GM19372 (cell line): Measurements from ENCODE around the gene MEGF11.

ENCODE experiments used
- ATAC-seq: cut with Tn5 transposase; IDR thresholded peaks from one replicate; pipeline ENCODE4 v1.9.1; 2021; ENCODE audit warnings: mild to moderate bottlenecking, low read depth, moderate library complexity; ENCODE audit not compliant: unreplicated experiment

MEGF11 gene

DNA sequence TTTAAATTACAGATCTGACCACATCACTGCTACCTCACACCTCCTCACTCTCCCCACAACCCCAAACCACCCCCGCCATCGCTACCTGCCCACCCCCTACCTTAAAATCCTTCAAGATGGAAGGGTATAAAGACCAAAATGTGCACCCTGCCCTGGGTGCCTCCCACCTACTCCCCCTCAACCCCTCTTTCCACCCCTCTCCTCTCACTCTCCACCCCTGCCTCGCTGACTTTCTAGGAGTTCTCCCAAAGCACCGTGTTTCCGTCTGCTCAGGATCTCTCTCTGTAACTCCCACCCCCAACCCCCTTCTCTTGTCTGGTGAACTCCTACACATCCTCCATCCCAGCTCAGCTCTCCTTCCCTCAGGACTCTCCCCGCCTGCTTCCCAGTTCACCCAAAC, 69.1 kb downstream of the MEGF11 start:
- ATAC-seq: no peak

DNA sequence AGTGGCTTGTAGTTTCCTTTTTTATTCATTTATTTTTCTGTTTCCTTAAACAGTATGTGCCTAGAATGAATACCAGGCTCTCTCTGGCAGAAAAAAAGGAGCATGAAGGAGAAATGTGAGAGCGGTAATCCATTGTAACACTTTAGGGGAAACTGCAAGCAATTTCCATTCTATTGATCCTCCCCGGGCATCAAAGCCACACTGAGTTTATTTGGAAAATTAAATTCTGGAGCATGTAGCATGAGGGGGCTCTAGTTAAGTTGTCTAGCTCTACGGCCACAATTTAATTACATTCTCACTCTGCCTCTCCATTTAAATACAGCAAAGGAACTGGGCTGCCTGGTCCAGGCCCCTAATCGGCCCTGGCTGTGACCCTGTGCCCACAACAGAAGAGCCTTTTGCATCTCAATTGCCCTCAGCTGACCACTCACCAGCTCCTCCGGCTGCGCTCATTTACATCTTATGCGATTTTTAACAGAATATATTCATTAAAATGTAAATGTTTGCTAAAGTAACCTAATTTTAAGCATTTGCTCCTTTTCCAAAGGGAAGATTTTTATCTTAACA, 72.9 kb downstream of the MEGF11 start:
- no peak for ATAC-seq

DNA sequence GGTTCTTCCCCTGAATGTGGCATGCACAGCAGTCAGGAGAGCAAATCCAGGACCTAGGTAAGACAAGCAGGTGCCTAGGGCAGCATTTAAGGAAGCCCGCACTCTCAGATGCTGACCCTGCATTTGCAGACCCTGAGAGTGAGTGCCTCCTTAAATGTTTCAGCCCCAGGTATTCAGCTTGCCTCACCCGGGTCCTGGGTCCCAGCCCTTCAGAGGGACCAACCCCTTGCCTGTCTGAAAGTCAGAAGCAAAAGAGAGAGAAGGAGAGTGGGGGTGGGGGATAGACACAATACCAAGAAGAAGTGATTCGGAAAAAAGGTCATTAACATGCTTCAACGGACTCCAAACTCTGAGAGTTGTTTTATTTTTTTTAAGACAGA, 75.0 kb downstream of the MEGF11 start:
- no peak for ATAC-seq

DNA sequence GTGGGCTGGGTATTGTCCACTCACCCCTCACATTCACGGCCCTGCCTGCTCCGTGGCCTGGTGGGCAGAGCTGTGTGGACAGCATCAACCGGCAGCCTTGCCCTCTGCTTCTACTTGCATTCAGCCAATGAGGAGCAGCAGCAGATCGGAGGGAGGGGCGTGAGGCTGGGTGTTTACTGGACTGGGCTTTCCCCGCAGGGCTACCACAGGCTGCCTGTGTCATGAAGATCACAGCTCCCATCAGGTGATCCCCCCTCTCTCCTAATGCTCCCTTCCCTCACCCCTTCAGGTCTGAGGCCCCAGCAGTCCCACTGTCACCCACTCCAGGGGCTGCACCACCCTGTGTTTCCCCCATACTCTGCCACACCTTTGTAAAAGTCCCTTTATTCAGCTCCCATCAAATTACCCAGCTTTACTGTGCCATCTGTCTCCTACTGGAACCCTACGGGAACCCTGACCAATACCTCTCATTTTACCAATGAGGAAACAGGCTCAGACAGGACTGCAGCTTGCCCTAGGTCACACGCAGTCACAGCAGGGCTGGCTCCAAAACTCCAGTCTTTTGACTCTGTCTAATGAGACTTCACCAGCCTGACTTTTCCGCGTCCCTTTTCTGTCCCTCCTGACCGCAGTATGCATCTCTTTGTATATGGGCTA, 81.1 kb downstream of the MEGF11 start:
- ATAC-seq: no peak

DNA sequence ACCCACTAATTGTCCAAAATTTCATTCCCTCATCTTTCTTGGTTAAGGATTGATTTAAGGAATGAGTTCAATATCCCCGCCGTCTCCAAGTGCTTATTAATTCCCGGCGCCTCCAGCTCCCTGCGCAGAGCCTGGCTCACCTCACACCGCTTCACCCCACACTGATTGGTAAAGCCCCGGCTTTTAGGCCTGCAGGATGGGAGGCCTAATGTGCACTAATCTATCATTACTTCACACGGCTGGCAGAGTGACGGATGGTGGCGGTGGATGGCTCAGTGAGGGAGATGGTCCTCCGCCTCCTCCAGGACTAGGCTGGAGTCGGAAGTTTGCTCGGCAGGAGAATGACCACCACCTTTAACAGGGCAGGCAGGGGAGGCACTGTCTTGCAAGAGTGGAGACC, 81.7 kb downstream of the MEGF11 start:
- ATAC-seq: no peak

DNA sequence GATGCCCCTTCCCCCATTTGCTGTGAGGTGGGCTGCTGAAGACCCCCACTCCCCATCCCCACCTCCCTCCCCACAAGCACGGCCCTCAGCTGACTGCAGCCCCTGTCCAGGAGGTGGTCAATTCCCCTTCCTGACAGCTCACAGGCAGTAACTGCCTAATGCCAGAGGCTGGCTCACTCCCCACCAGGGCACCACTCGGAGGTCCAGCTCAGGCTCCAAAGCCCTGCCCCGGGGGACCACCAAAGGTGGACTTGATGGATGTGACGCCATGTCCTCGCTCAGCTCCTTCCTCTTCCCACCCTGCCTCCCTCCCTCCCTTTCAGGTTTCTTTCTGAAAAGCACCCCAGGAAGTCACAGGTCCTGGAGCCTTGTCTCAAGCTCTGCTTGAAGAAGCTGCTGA, 82.8 kb downstream of the MEGF11 start:
- no peak for ATAC-seq

DNA sequence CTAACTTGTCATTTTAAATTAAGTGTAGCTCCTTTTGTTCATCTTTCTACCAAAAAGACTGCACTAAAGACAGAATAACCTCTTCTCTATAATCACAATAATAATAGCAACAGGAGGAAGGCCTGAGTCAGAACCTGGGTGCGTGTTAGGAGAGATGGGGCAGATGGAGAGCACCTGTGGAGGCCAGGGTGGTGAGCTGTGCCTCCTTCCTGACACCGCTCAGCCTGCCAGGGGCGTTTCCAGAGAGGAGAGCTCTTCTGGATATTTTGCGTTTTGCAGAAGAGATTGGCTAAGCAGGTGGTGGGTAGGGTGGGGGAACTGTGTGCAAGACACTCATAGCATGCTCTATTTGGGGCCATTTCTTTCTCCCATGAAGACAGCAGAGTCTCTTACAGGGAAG, 83.5 kb downstream of the MEGF11 start:
- no peak for ATAC-seq

DNA sequence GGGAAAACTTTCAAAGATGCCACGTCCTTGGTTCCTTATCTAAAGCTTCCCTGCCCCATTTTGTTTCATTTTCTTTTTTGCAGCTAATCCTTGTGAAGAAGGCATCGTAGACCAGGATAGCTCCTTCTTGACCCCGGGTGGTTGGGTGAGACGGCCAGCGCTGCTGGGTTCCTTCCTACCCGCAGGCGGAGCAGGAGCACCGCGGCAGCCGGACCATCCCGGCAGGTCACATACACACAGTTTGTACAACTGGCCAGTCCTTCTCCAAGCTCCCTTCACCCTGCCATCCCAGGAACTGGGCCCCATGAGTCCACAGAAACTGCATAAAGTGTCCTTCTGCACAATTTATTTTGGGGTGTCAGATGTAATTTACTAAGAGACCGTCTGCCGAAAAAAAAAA, 83.9 kb downstream of the MEGF11 start:
- no peak for ATAC-seq

DNA sequence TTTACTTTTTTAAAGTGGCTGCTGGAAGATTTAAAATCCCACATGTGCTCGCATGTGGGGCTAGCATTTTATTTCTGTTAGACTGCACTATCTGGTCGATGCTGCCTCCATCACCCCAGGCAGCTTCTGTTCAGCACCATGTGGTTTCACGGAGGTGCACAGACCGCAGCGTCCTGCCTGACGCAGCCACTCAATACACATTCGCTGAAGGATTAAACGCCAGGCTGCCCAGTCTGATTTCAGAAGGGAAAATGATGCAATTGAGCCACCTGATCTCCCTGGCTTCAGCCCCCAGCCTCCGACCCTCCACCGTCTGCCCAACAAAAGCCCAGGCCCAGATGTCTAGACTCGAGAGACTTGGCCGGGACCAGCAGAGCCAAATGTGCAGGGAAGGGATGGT, 84.5 kb downstream of the MEGF11 start:
- no peak for ATAC-seq

DNA sequence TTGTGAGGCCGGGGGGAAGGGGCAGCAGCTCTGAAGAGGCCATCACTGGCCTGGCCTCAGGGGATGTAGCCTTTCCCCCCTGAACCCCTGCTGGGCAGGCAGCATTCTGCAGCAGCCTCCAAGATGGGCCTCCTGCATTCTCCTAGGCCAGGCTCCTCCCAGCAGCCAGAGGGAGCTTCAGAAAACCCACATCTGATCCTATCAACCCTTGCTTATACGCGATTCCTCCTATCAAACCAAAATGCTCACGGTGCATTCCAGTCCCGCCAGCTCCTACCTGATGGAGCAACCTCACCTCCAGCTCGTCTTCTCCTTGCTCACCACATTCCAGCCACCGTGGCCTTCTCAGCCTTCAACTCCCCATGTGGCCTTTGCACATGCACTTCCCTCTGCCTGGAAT, 85.7 kb downstream of the MEGF11 start:
- ATAC-seq: no peak

DNA sequence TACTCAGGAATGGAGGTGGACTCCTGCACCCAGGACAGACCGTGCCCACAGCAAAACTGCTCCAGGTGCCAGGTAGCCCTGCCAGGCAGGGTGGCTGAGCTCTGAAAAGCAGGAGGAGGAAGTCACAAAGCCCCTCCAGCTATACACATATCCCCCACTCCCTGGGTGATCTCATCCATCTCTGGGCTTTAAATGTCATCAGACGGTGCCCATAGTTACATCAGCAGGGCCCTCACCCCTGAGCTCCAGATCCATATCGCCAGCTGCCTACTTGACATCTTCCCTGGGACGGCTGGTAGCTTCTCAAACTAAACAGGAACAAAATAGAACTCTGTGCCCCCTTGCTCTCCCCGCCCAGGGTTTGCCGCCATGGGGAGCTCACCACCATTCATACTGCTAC, 87.7 kb downstream of the MEGF11 start:
- ATAC-seq: no peak

DNA sequence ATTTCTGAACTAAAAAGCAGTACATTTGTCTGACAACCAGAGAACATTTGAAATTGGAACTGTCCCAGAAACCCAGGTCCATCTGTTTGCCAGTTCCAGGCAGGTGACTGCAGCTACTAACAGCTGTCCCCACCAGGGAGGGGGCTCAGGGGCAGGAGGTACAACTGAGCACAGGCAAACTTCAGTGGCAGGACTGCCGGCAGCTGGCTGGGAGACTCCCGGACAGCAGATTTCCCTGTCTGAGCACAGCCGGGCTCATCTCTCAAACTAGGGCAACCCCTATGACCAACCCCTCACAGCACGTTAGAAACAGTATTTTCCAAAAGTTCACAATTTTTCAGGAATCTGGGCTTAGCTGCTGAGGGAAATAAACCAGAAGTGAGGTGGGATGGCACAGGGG, 88.8 kb downstream of the MEGF11 start:
- ATAC-seq: no peak

DNA sequence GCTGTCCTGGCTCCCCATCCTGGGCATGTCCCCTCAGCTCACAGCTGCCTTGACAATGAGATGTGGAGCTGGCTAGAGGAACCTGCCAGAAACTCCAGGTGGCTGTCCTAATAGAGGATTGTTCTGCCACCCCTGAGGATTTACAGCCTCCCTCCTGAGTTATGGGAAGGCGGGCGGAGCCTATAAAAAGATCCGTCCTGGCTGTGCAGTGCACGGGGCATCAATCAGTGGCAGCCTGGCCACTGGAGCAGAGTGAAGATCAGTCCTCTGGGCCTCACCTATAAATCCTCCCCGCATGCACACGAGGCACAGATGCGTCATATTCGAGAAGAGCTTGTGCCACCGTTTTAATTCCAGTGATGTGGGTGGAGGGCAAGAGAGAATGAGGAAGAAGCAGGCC, 90.0 kb downstream of the MEGF11 start:
- no peak for ATAC-seq

DNA sequence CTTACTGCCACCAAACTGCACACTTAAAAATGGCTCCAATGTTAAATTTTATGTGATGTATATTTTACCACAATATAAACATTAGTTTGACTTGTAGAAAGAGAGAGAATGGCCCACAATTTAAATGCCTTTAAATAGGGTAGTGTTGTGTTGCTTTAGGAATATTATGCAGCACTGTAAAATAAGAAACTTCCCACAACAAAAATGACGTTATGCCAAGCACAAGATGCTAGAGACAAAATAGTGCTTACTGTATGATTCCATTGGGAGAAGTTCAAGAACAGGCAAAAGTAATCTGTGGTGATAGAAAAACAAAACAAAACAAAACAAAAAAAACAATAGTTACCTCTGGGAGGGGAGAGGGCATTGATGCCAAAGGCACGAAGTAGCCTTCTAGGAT, 91.3 kb downstream of the MEGF11 start:
- no peak for ATAC-seq

DNA sequence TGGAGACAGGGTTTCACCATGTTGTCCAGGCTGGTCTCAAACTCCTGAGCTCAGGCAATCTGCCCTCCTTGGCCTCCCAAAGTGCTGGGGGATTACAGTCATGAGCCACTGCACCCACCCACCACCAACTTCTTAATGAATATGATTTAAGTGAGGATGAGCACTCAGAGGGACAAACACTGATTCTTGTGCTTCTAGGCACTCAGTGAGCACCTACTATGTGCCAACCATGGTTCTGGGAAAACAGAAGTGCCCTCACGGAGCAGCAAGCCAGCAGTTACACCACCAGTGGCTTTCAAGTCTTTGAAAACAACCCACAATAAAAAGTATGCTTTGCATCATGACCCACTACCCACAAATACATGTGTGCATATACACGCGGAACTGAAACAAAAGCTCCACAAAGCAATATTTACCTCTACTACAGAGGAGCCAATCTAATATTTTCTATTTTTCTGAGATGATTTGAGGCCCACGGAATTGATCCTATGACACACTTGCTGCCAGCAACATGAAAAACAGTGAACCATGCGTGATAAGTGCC, 91.9 kb downstream of the MEGF11 start:
- no peak for ATAC-seq

DNA sequence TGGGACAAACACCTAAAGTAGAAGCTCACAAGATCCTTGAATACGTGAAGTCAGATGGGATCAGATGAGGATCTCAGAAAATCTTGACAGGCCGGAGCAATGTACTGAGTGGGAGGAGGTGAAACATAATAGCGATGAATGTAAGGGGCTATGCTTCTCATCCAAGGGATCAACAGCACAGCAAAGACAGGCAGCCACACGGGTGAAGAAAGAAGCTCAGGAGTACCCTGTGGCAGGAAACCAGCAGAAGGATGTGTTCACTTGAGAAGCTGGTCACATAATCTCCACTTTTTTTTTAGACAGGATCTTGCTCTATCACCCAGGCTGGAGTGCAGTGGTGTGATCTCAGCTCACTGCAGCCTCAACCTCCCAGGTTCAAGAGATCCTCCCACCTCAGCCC, 92.4 kb downstream of the MEGF11 start:
- no peak for ATAC-seq

DNA sequence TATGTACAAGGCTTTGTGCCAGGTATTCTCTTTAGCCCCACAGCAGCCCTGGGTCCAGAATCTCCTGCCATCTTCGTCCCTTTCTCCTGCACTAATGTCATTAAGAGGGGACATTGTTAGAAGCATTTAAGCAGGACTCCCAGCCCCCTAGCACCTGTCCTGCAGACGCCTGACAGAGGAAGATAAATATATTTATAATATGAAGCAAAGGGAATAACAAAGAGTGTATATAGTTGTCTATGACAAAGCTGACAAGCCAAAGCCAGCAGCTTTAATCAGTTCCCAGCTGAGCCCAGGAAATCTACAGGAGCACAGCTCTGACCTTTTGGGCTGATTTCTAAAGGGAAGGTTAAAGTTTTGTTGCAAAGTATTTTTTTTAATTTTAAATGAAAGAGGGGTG, 96.0 kb downstream of the MEGF11 start:
- no peak for ATAC-seq

DNA sequence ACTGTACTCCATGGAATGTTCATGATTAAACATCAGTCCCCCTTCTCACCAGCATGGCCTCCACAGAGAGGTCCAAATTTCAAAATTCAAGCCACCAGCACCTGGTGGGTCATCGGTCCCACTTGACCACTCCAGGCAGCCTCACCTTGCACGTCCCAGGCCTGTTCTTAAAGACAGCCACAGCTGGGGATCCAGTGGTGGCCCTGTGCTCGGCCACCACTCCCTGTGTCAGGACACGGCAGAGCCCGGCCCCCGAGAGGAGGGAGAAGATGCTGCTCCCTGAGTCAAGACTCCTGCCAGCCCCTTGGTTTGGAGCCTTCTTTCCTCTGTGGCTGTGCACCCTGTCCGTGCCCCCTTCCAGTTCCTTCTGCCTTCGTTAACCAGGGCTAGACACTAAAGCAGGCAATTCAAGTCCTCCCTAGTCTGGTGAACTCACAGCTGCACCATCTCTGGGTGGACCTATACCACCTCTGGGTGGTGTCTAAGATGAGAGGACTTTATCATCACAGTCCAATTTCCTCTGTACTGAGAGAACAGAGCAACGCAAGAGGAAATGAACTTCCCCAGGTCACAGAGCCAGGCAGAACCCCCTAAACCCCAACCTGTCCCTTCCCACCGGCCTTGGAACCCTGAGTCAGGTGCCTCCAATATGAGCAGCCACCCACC, 97.1 kb downstream of the MEGF11 start:
- ATAC-seq: no peak

DNA sequence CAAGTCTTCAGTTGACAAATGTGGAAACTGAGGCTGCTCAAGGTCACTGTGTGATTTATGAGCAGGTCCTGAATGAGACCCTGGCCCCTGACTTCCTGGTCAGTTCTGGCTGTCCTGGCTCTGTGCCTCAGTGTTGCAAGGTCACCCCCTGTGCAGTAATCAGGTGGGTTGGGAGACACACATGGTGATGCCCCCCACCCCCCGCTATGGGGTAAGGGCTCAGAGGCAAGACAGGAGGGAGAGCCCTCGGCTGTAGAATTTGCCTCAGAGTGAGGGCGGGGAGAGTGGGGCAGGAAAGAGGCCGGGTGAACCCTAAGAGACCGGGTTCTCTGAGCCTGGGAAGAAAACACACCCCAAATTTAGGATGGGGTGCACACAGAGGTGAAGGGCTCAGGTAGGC, 98.5 kb downstream of the MEGF11 start:
- no peak for ATAC-seq

DNA sequence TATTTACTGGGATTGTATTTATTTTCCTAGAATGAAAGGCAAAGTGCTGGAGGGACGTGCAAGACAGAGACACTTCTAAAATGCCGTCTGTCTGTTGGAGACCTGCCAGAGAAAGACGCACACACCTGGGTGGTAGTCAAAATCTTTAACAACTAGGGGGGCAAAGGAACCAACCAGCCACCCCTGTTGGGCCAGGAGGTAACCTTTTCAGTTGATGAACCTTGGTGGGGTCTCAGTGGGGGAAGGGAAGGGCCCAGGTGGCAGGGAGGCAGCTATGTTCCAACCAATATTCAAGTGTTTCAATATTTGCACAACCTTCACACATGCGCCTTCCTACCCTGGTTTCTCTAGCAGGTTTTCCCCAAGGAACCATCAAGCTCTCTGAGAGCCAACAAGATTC, 99.0 kb downstream of the MEGF11 start:
- no peak for ATAC-seq

DNA sequence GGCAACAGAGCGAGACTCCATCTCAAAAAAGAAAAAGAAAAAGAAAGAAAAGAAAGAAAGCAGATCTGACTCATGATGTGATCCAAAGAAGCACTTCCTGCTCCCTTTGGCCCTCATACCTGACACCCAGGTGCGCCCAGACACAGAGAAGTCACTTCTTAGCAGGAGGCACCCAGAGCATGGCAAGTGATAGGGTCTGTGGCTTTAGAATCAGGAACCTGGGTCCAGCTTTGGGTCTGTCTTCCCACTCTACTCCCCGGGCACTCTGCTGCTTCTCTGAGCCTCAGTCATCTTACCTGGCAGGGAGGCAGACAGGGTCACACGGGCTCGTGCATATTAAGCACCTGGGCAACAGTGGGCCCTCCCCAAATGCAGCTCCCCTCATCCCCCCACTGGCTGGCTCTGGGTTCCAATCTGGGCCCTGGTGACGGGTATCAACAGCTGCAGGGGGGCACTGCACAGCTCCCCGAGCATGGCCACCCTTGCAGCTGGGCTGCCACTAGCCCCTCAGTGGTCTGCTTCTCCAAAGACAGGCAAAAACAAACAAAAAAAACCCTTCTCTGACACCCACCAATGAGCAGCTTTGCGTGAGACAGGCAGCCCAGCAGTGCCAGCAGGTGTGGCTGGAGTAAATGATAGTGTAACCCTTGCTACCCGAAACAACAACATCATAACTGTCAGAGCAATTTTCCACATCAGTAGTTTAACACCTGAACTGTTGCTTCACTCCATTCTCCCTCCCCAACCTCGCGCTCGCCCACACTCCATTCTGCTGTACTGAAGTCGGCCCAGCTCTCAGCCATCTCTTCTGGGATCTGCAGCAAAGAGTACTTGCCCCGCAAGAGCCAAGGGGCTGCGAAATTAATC, 99.8 kb downstream of the MEGF11 start:
- peak; percentile 81 for ATAC-seq
